Endothelial cell (in vitro differentiated cells): ENCODE data around the gene FOSL1. TPM values are rescaled to one million over a fixed set of nuclear protein-coding genes. Genes with fewer than 3 reads are reported as not detected.

Experiments used
- DNase-seq: peaks from one replicate; pipeline ENCODE4 v3.0.0; 2021; ENCODE audit warnings: low spot score
- H3K27ac Mint-ChIP-seq: one replicate; pipeline ENCODE4 v1.8.0; 2021; ENCODE audit warnings: mixed read lengths, inconsistent platforms; ENCODE audit not compliant: unreplicated experiment
- H3K27me3 Mint-ChIP-seq: one replicate; pipeline ENCODE4 v1.8.0; 2021; ENCODE audit warnings: mild to moderate bottlenecking, moderate library complexity, mixed read lengths, inconsistent platforms; ENCODE audit not compliant: unreplicated experiment
- H3K36me3 Mint-ChIP-seq: one replicate; pipeline ENCODE4 v1.8.0; 2021; ENCODE audit warnings: mild to moderate bottlenecking, low read depth, mixed read lengths, inconsistent platforms; ENCODE audit not compliant: unreplicated experiment
- H3K4me1 Mint-ChIP-seq: one replicate; pipeline ENCODE4 v1.8.0; 2021; ENCODE audit warnings: mild to moderate bottlenecking, mixed read lengths, inconsistent platforms; ENCODE audit not compliant: unreplicated experiment
- H3K4me3 Mint-ChIP-seq: one replicate; pipeline ENCODE4 v1.8.0; 2021; ENCODE audit warnings: mild to moderate bottlenecking, mixed read lengths, inconsistent platforms; ENCODE audit not compliant: unreplicated experiment
- H3K9me3 Mint-ChIP-seq: one replicate; pipeline ENCODE4 v1.8.0; 2021; ENCODE audit warnings: mixed read lengths, inconsistent platforms; ENCODE audit not compliant: unreplicated experiment
- total RNA-seq: library from RNA; stranded (reverse); fragmentation: NEBNext Ultra II Directional; extraction: Animal tissue kit (Norgen Biotek cat#: 25700); gene quantifications from one replicate; pipeline ENCODE4 v1.2.1, GENCODE V29; 2021; ENCODE audit not compliant: unreplicated experiment
- TF ChIP-seq, protein P1 (sequence below): fragments of 200-600 bp; sonication (generic); IDR thresholded peaks from one replicate; pipeline ENCODE4 v1.5.0; 2021; ENCODE audit warnings: antibody characterized with exemption; ENCODE audit not compliant: unreplicated experiment

FOSL1 gene
- total RNA-seq, 1 donor from 2014 or later = 1.3 TPM

DNA sequence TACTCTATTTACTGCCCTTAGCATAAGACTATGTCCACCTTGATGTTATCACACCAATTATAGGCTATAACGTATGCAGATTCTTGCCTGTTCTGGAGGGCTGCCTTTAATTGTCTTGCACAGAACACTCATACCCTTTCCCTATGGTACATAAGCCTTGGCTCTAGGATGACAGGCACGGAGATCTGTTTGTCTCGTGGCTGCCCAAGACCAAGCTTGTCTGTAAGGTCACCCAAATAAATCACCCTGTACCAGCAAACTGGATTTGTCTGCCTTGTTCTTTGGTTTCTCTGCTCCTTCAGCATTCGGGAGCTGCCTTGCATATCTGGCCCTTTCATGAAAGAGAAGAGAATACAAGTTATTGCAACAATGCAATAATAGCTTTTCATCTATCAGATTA is 37.6 kb upstream of the FOSL1 start:
- Mint-ChIP-seq H3K27ac (no peak overlapping the region), H3K4me1 (no peaks in the 10 kb centered on the region), H3K4me3 (no peak overlapping the region)

DNA sequence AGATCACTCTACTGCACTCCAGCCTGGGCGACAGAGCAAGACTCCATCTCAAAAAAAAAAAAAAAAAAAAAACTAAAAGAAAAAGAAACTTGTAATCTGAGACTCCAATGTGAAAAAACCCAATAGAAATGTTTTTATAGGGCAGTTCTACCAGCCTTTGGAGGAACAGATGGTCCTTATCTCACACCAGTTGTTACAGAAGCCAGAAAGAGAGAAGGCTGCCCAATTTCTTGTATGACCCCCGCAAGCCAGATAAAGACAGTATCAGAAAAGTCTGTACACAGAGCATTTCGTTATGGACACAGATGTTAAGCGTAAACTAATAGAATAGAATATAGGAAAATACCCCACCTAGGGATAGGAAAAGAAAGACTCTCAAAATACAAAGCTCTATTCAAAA is 33.8 kb upstream of the FOSL1 start:
- H3K9me3 Mint-ChIP-seq = no peaks in the 10 kb centered on the region

More for the DNA sequence above, 37.6 kb upstream of the FOSL1 start:
- H3K36me3 Mint-ChIP-seq = no peaks in the 10 kb centered on the region
- no peaks in the 10 kb centered on the region for H3K9me3 Mint-ChIP-seq
- H3K27me3 Mint-ChIP-seq = peaks cover 7% of the 10 kb centered on the region
- TF ChIP-seq, protein P1, sequence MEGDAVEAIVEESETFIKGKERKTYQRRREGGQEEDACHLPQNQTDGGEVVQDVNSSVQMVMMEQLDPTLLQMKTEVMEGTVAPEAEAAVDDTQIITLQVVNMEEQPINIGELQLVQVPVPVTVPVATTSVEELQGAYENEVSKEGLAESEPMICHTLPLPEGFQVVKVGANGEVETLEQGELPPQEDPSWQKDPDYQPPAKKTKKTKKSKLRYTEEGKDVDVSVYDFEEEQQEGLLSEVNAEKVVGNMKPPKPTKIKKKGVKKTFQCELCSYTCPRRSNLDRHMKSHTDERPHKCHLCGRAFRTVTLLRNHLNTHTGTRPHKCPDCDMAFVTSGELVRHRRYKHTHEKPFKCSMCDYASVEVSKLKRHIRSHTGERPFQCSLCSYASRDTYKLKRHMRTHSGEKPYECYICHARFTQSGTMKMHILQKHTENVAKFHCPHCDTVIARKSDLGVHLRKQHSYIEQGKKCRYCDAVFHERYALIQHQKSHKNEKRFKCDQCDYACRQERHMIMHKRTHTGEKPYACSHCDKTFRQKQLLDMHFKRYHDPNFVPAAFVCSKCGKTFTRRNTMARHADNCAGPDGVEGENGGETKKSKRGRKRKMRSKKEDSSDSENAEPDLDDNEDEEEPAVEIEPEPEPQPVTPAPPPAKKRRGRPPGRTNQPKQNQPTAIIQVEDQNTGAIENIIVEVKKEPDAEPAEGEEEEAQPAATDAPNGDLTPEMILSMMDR = no peak
- DNase-seq = no peak

DNA sequence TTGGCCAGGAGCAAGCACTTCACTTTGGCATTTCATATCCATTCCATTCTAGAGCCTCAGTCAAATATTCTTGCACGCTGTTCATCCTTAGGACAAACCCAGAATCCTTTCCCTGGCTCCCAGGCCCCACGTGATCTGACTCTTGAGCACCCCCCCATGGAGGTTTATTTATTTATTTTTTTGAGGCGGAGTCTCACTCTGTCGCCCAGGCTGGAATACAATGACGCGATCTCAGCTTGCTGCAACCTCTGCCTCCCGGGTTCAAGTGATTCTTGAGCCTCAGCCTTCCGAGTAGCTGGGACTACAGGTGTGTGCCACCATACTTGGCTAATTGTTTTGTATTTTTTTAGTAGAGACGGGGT is 32.4 kb upstream of the FOSL1 start:
- Mint-ChIP-seq H3K4me3 (no peak overlapping the region), H3K36me3 (no peaks in the 10 kb centered on the region), H3K4me1 (peaks cover 4% of the 10 kb centered on the region), H3K27me3 (peaks cover 2% of the 10 kb centered on the region), H3K9me3 (no peaks in the 10 kb centered on the region), H3K27ac (no peak overlapping the region)
- TF ChIP-seq, protein P1 = peak; percentile 33
- DNase-seq = no peak

More for the DNA sequence above, 33.8 kb upstream of the FOSL1 start:
- H3K4me3 Mint-ChIP-seq = no peak overlapping the region
- no peaks in the 10 kb centered on the region for H3K36me3 Mint-ChIP-seq
- H3K27me3 Mint-ChIP-seq = peaks cover 2% of the 10 kb centered on the region
- TF ChIP-seq, protein P1 = no peak
- H3K27ac Mint-ChIP-seq = no peak overlapping the region
- no peaks in the 10 kb centered on the region for H3K4me1 Mint-ChIP-seq
- DNase-seq = no peak

DNA sequence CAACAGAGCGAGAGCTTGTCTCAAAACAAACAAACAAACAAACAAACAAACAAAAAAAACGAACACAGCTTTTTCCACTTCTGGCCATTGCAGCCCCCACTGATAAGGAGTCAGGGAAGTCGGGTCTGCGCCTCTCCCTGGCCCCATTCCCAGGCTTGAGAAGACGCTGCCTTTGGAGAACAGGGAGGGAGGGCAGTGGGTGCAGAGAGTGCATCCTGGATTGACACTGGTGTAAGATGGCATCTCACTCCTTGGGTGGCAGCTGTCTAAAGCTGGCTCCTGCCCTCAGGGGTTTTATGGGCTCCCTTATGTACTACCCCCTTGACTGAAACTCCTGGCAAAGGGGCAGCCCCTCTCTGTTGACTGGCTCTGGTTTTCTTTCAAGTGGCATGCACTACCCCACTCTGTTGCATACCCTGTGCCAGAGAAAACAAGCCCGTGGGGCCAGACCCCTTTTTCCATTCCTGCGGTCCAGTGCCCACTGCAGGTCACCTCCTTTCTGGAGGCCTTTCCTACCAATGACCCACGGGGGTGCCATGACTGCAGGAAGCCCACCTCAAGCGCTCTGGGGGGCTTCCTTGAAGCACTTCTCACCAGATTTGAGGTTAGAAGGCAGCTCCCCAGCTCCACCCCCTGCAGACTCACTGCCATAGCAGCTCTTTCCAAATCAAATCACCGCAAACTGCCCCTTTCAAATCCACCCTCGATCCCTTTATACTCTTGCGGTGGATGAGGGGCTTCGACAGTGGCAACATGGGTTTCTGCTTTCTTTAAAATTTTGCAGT is 31.8 kb upstream of the FOSL1 start:
- H3K4me1 Mint-ChIP-seq = peaks cover 4% of the 10 kb centered on the region
- no peaks in the 10 kb centered on the region for H3K36me3 Mint-ChIP-seq
- H3K9me3 Mint-ChIP-seq = no peaks in the 10 kb centered on the region
- H3K4me3 Mint-ChIP-seq = no peak overlapping the region
- no peak overlapping the region for H3K27ac Mint-ChIP-seq
- H3K27me3 Mint-ChIP-seq = peaks cover 2% of the 10 kb centered on the region
- TF ChIP-seq, protein P1 = no peak
- no peak for DNase-seq

DNA sequence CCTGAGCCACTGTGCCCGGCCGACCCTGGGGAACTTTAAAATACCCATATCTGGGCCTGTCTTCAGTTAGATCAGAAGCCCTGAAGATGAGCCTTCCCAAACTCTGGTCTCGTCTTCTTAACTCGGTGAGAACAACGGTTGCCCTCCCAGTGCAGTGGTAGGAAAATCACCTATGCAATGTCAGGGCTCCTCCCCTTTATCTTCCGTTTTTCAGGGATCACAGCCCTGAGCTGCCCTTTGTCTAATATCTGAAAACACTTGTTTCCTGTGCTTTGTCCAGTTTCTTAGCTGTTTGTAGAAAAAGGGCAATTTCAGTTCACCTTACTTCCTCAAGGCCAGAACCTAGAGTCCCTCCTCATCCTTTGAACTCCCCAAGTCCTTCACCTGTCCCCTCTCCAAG is 28.5 kb upstream of the FOSL1 start:
- Mint-ChIP-seq H3K27ac (no peak overlapping the region), H3K4me3 (no peak overlapping the region), H3K36me3 (no peaks in the 10 kb centered on the region), H3K27me3 (peaks cover 3% of the 10 kb centered on the region), H3K9me3 (no peaks in the 10 kb centered on the region), H3K4me1 (peaks cover 4% of the 10 kb centered on the region)
- no peak for DNase-seq
- TF ChIP-seq, protein P1 = no peak
